ENCODE data around the gene DHX15.
A peak's percentile ranks its signal among the peaks of the same experiment; 100 is the strongest.

DHX15 gene

GRCh38 chr4:24584211-24584850, at the start of gene DHX15:
DHX15 (minus strand) TSS chr4:24584554; CDS start chr4:24584393, 161 bp downstream.
- peak; percentile 93 for DNase-seq

- no peak for DNase-seq
Measured at GRCh38 chr4:24632011-24632410, 47.7 kb upstream of the DHX15 start.

GRCh38 chr4:24630937-24631336, 46.6 kb upstream of the DHX15 start:
- DNase-seq: no peak

- DNase-seq: no peak
Measured at GRCh38 chr4:24625091-24625490, 40.7 kb upstream of the DHX15 start.

GRCh38 chr4:24624381-24624780, 40.0 kb upstream of the DHX15 start:
- DNase-seq: no peak

- DNase-seq: no peak
Measured at GRCh38 chr4:24622146-24622834, 37.9 kb upstream of the DHX15 start.

GRCh38 chr4:24615977-24616376, 31.6 kb upstream of the DHX15 start:
- DNase-seq: no peak

GRCh38 chr4:24614881-24615280, 30.5 kb upstream of the DHX15 start:
- no peak for DNase-seq

- DNase-seq: no peak
Measured at GRCh38 chr4:24613502-24613901, 29.1 kb upstream of the DHX15 start.

- no peak for DNase-seq
Measured at GRCh38 chr4:24611575-24611974, 27.2 kb upstream of the DHX15 start.

GRCh38 chr4:24607334-24607733, 23.0 kb upstream of the DHX15 start:
- no peak for DNase-seq

GRCh38 chr4:24605216-24605615, 20.9 kb upstream of the DHX15 start:
- DNase-seq: no peak

GRCh38 chr4:24604558-24605214, 20.3 kb upstream of the DHX15 start:
- DNase-seq: no peak

- no peak for DNase-seq
Measured at GRCh38 chr4:24603343-24603742, 19.0 kb upstream of the DHX15 start.

- DNase-seq: no peak
Measured at GRCh38 chr4:24601121-24601520, 16.8 kb upstream of the DHX15 start.

GRCh38 chr4:24599275-24599674, 14.9 kb upstream of the DHX15 start:
- DNase-seq: no peak

GRCh38 chr4:24598025-24598424, 13.7 kb upstream of the DHX15 start:
- DNase-seq: no peak

GRCh38 chr4:24595659-24596058, 11.3 kb upstream of the DHX15 start:
- DNase-seq: no peak

- no peak for DNase-seq
Measured at GRCh38 chr4:24594887-24595286, 10.5 kb upstream of the DHX15 start.

GRCh38 chr4:24589448-24589847, 5.1 kb upstream of the DHX15 start:
- DNase-seq: no peak

- no peak for DNase-seq
Measured at GRCh38 chr4:24588216-24588954, 4.0 kb upstream of the DHX15 start.

GRCh38 chr4:24583451-24584210, 723 bp downstream of the DHX15 start:
- DNase-seq: peak; percentile 53
